SK-N-SH (cell line): ENCODE data around the gene NEK3. TPM values are rescaled to one million over a fixed set of nuclear protein-coding genes. Genes with fewer than 3 reads are reported as not detected.

Experiments
- CTCF ChIA-PET: fragments of 300-600, 350-600 bp; formaldehyde crosslinking; extraction: SDS; loops from one replicate; lab custom pipeline; 2021; lab: Yijun Ruan, JAX
- POLR2A ChIA-PET: fragments of 350-600 bp; sonication (Branson Sonifier 250); formaldehyde crosslinking; extraction: SDS; loops from one replicate; lab custom pipeline; 2020; ENCODE audit warnings: antibody characterized with exemption, inconsistent platforms; lab: Yijun Ruan, JAX
- DNase-seq: peaks from one replicate; pipeline ENCODE4 v3.0.0; 2012
- H2AFZ ChIP-seq: fragments of 200-600 bp; sonication (generic); 2 replicates; pipeline ENCODE4 v1.8.1; 2016; ENCODE audit warnings: antibody characterized with exemption, mild to moderate bottlenecking, low read depth
- H3F3A ChIP-seq: fragments of 200-600 bp; sonication (generic); replicated peaks from 2 replicates; pipeline ENCODE3; 2016; ENCODE audit warnings: antibody characterized with exemption, mild to moderate bottlenecking; ENCODE audit not compliant: insufficient read depth
- H3K27ac ChIP-seq, 2 experiments: fragments of 200-500 bp in 1 of 2; fragments of 200-600 bp in 1 of 2; sonication (Bioruptor generic) in 1 of 2; sonication (generic), shearing (Covaris generic) in 1 of 2; 2 replicates each; pipeline versions ENCODE4 v1.5.1 to v1.6.1; 2014 to 2016; ENCODE audit warnings: low read depth in 2 of 2, inconsistent platforms in 1 of 2, low read length in 1 of 2, mild to moderate bottlenecking in 1 of 2, mixed read lengths in 1 of 2
- H3K27me3 ChIP-seq: fragments of 200-600 bp; sonication (generic), shearing (Covaris generic); 2 replicates; pipeline ENCODE4 v1.6.1; 2016; ENCODE audit warnings: mixed run types; ENCODE audit not compliant: insufficient read depth
- H3K36me3 ChIP-seq, 2 experiments: fragments of 200-500 bp in 1 of 2; fragments of 200-600 bp in 1 of 2; sonication (Bioruptor generic) in 1 of 2; sonication (generic) in 1 of 2; replicated peaks in 1 of 2; 2 replicates each; pipeline versions ENCODE3 to v1.5.1; 2014 to 2016; ENCODE audit warnings: low read length in 1 of 2, mild to moderate bottlenecking in 1 of 2; ENCODE audit not compliant: insufficient read depth in 2 of 2, control insufficient read depth in 1 of 2
- H3K4me1 ChIP-seq, 2 experiments: fragments of 200-500 bp in 1 of 2; fragments of 200-600 bp in 1 of 2; sonication (Bioruptor generic) in 1 of 2; sonication (generic), shearing (Covaris generic) in 1 of 2; 2 replicates each; pipeline versions ENCODE4 v1.5.1 to v1.6.1; 2014 to 2016; ENCODE audit warnings: low read depth in 1 of 2, low read length in 1 of 2, mixed run types in 1 of 2; ENCODE audit not compliant: insufficient read depth in 2 of 2, control insufficient read depth in 1 of 2
- H3K4me2 ChIP-seq: fragments of 200-600 bp; sonication (generic), shearing (Covaris generic); 2 replicates; pipeline ENCODE4 v1.6.1; 2017; ENCODE audit warnings: mixed run types
- H3K4me3 ChIP-seq, 2 experiments: fragments of 200-500 bp in 1 of 2; fragments of 200-600 bp in 1 of 2; sonication (Bioruptor generic) in 1 of 2; sonication (generic), shearing (Covaris generic) in 1 of 2; 2 replicates each; pipeline versions ENCODE4 v1.5.1 to v1.8.1; 2014 to 2016; ENCODE audit warnings: low read depth in 2 of 2, inconsistent platforms in 1 of 2, low read length in 1 of 2, mild to moderate bottlenecking in 1 of 2, mixed read lengths in 1 of 2, moderate library complexity in 1 of 2
- H3K79me2 ChIP-seq: fragments of 200-600 bp; sonication (generic); 2 replicates; pipeline ENCODE4 v1.8.1; 2017; ENCODE audit warnings: mild to moderate bottlenecking; ENCODE audit not compliant: insufficient read depth
- H3K9ac ChIP-seq: fragments of 200-600 bp; sonication (generic); 2 replicates; pipeline ENCODE4 v1.6.1; 2017; ENCODE audit warnings: mixed run types
- H3K9me2 ChIP-seq: fragments of 200-600 bp; sonication (generic); 2 replicates; pipeline ENCODE4 v1.6.1; 2017; ENCODE audit warnings: mixed run types
- H3K9me3 ChIP-seq: fragments of 200-600 bp; sonication (generic); 2 replicates; pipeline ENCODE4 v1.6.1; 2017; ENCODE audit warnings: mixed run types, mild to moderate bottlenecking, moderate library complexity
- H4K20me1 ChIP-seq: fragments of 200-600 bp; sonication (generic); 2 replicates; pipeline ENCODE4 v1.6.1; 2017; ENCODE audit warnings: mild to moderate bottlenecking, mixed run types; ENCODE audit not compliant: insufficient read depth
- CTCF ChIP-seq: fragments of 200-600 bp; sonication (generic); IDR thresholded peaks from 2 replicates; pipeline ENCODE4 v1.6.1; 2017; ENCODE audit warnings: antibody characterized with exemption, mild to moderate bottlenecking, moderate library complexity
- ELF1 ChIP-seq: IDR thresholded peaks from 2 replicates; pipeline ENCODE4 v1.4.0; 2012
- FOSL2 ChIP-seq: IDR thresholded peaks from 2 replicates; pipeline ENCODE4 v1.4.0; 2012; ENCODE audit warnings: low read depth, mild to moderate bottlenecking, moderate library complexity, borderline replicate concordance
- MAX ChIP-seq: IDR thresholded peaks from 2 replicates; pipeline ENCODE4 v1.4.0; 2012; ENCODE audit warnings: low read depth
- MXI1 ChIP-seq: IDR thresholded peaks from 2 replicates; pipeline ENCODE4 v1.6.1; 2012; ENCODE audit warnings: mild to moderate bottlenecking, low read depth, low read length, improper control_type of control experiment
- POLR2AphosphoS5 ChIP-seq: IDR thresholded peaks from 2 replicates; pipeline ENCODE4 v1.6.1; 2012; ENCODE audit warnings: low read depth, low read length
- RAD21 ChIP-seq: IDR thresholded peaks from 2 replicates; pipeline ENCODE4 v1.6.1; 2012; ENCODE audit warnings: mild to moderate bottlenecking, low read length
- RCOR1 ChIP-seq: fragments of 150-350 bp; IDR thresholded peaks from 2 replicates; pipeline ENCODE4 v1.6.1; 2017; ENCODE audit warnings: antibody characterized with exemption, low read length
- SIN3A ChIP-seq: IDR thresholded peaks from 2 replicates; pipeline ENCODE4 v1.6.1; 2012; ENCODE audit warnings: low read depth, mild to moderate bottlenecking, low read length, moderate library complexity, borderline replicate concordance
- SMC3 ChIP-seq: IDR thresholded peaks from 2 replicates; pipeline ENCODE4 v1.6.1; 2012; ENCODE audit warnings: low read depth, low read length, improper control_type of control experiment
- ZBTB33 ChIP-seq: IDR thresholded peaks from 2 replicates; pipeline ENCODE4 v1.4.0; 2012; ENCODE audit warnings: low read depth, borderline replicate concordance
- WGBS: methylation state at CpG from one replicate; pipeline ENCODE4 v1.1.6; 2017; ENCODE audit warnings: low lambda C conversion rate; 5-methylcytosine and 5-hydroxymethylcytosine counted together
- polyA plus RNA-seq, 3 experiments: library from polyadenylated mRNA; depleted of rRNA; stranded (reverse); fragments of >200 nt; gene quantifications; 2 replicates each; pipeline ENCODE4 v1.2.3, GENCODE V29; 2012

The NEK3 gene
- polyA plus RNA-seq, 1 of the 3 experiments (the other 2 are of a cell fraction), result 12.7 TPM

- H3K4me2 ChIP-seq, result no peak overlapping the region
- no peaks in the 10 kb centered on the region for H3K9me3 ChIP-seq
- no peak overlapping the region for H3K27ac ChIP-seq
- H3K9me2 ChIP-seq, result no peaks in the 10 kb centered on the region
- H3K9ac ChIP-seq, result no peak overlapping the region
- H3K79me2 ChIP-seq, result no peaks in the 10 kb centered on the region
- H3K27me3 ChIP-seq, result no peaks in the 10 kb centered on the region
- no peak overlapping the region for H2AFZ ChIP-seq
- TF ChIP-seq RCOR1, result no peak
- no peak overlapping the region for H3K4me3 ChIP-seq
- H3K4me1 ChIP-seq, result peaks cover 0 to 11% of the 10 kb centered on the region in 2 experiments; a peak in 1 of 4 replicates
- no peak for DNase-seq
- peaks cover 34 to 38% of the 10 kb centered on the region in 2 experiments for H3K36me3 ChIP-seq
- no peaks in the 10 kb centered on the region for H4K20me1 ChIP-seq
- POLR2A ChIA-PET, result no interaction called here
- H3F3A ChIP-seq, result no peaks in the 10 kb centered on the region
- CTCF ChIA-PET, result interaction anchor here (1.4 to 1.6 kb wide), 2 partner anchors 129 to 316 kb away, joined by 3 to 4 read pairs; no protein-coding TSS in a partner anchor
Measured at GRCh38 chr13:52130641-52131040, 28.8 kb downstream of the NEK3 start.

GRCh38 chr13:52128714-52129700 is 30.4 kb downstream of the NEK3 start, which contains the start of gene NEK5:
TSS of gene NEK5 (minus strand) at chr13:52129073. CDS start at chr13:52127482, 1,591 bp downstream.
- Histone ChIP-seq H3K79me2 (no peaks in the 10 kb centered on the region), H3K4me1 (peaks cover 0 to 11% of the 10 kb centered on the region in 2 experiments; a peak in 1 of 4 replicates), H2AFZ (peak within 1 kb of the TSS; percentile 69), H3F3A (no peaks in the 10 kb centered on the region), H3K4me3 (peak within 1 kb of the TSS; percentile 71), H3K27ac (no peak within 1 kb of the TSS), H3K9ac (peak within 1 kb of the TSS; percentile 22; the same call in 1 of the 2 replicates), H3K4me2 (peak within 1 kb of the TSS; percentile 79), H3K36me3 (peaks cover 23 to 24% of the 10 kb centered on the region in 2 experiments), H3K9me2 (no peaks in the 10 kb centered on the region), H3K9me3 (no peaks in the 10 kb centered on the region), H3K27me3 (no peaks in the 10 kb centered on the region), H4K20me1 (no peaks in the 10 kb centered on the region)
- TF ChIP-seq MAX (peak; percentile 38; the same call in 1 of the 2 replicates), CTCF (peak; percentile 68), ELF1 (peak; percentile 66), FOSL2 (no peak), RAD21 (peak; percentile 51), MXI1 (peak; percentile 49; the same call in 1 of the 2 replicates), ZBTB33 (no peak), SMC3 (peak; percentile 47), POLR2AphosphoS5 (no peak), SIN3A (0 out of 2 replicates have a peak, but pooled peaks have one; percentile 61)
- WGBS, result 47% methylated on average over 33 of the region's 71 CpGs
- POLR2A ChIA-PET, result no interaction called here
- DNase-seq, result peak; percentile 90
- CTCF ChIA-PET, result interaction anchor here (0.6 to 5.2 kb wide), 39 partner anchors 8 to 982 kb away, joined by 3 to 52 read pairs (median 4); partner anchors contain the start of gene NEK3
